Measurements from ENCODE around the gene CNNM4. TPM values are rescaled to one million over a fixed set of nuclear protein-coding genes. Genes with fewer than 3 reads are reported as not detected.

Gene CNNM4
- total and polyA plus RNA-seq, 2 of the 4 experiments (the other 2 are of a cell fraction), result 2.0 to 4.1 TPM

- CTCF ChIA-PET, result no interaction called here
- Histone ChIP-seq H3K4me3 (ENCODE audit: insufficient read depth, low read depth, low read length) (no peak overlapping the region), H3K14ac (replicated peaks; ENCODE audit: low read depth, low read length) (no peak overlapping the region), H4K91ac (ENCODE audit: insufficient read depth, low read depth, low read length) (no peak overlapping the region), H2BK15ac (ENCODE audit: low read depth, low read length) (no peak overlapping the region), H2BK120ac (ENCODE audit: low read depth, low read length) (no peak overlapping the region), H4K8ac (ENCODE audit: low read depth in 2 of 2, low read length in 2 of 2) (no peak overlapping the region), H4K5ac (ENCODE audit: low read depth, low read length) (no peak overlapping the region), H2BK20ac (ENCODE audit: low read depth, low read length) (no peak overlapping the region), H4K20me1 (ENCODE audit: insufficient read depth, low read length) (no peaks in the 10 kb centered on the region), H3K9me3 (ENCODE audit: control insufficient read depth, insufficient read depth, low read length) (no peaks in the 10 kb centered on the region), H3K18ac (ENCODE audit: low read depth, low read length) (no peak overlapping the region), H3K56ac (ENCODE audit: extremely low read depth, insufficient read depth, low read length) (no peak overlapping the region), H3K23ac (ENCODE audit: low read depth, low read length) (no peak overlapping the region), H3K4ac (ENCODE audit: low read depth, low read length) (no peak overlapping the region), H2AFZ (replicated peaks; ENCODE audit: low read length, poor library complexity) (no peak overlapping the region), H3K27me3 (ENCODE audit: control insufficient read depth, insufficient read depth, low read length) (peaks cover 5% of the 10 kb centered on the region; the same call in 1 of the 2 replicates), H2AK5ac (ENCODE audit: low read depth, low read length) (no peak overlapping the region), H3K9ac (ENCODE audit: low read depth, low read length) (no peak overlapping the region), H3K9me1 (ENCODE audit: insufficient read depth, low read length) (no peaks in the 10 kb centered on the region), H3K4me2 (ENCODE audit: low read depth, low read length) (no peak overlapping the region), H3K36me3 (ENCODE audit: control insufficient read depth, insufficient read depth, low read length) (no peaks in the 10 kb centered on the region), H3K4me1 (ENCODE audit: control insufficient read depth, insufficient read depth, low read length) (no peaks in the 10 kb centered on the region), H3K27ac (ENCODE audit: insufficient read depth, low read length) (no peak overlapping the region), H2AK9ac (replicated peaks; ENCODE audit: low read depth, low read length, poor library complexity) (no peak overlapping the region), H3K79me1 (ENCODE audit: low read depth in 1 of 2, low read length in 2 of 2) (no peaks in the 10 kb centered on the region), H2BK5ac (ENCODE audit: low read depth, low read length, poor library complexity, severe bottlenecking) (no peak overlapping the region)
- WGBS, 2 experiments (ENCODE audit: extremely low coverage in 2 of 2, insufficient read length in 1 of 2), result no CpG with 5 or more reads among the region's 7 CpGs
- no TSS peak for BruUV-seq (replicated peaks)
- TF ChIP-seq CEBPB (IDR thresholded peaks at IDR 0.05; ENCODE audit: low read depth, low read length) (no peak), MAFK (IDR thresholded peaks at IDR 0.05; ENCODE audit: low read depth, low read length) (no peak), RFX5 (IDR thresholded peaks at IDR 0.05; ENCODE audit: low read depth, low read length) (no peak), CTCF (conservative IDR thresholded peaks at IDR 0.05; ENCODE audit: low read depth, low read length) (no peak), NFE2L2 (IDR thresholded peaks at IDR 0.05; ENCODE audit: low read depth, low read length) (no peak), RCOR1 (IDR thresholded peaks at IDR 0.05; ENCODE audit: insufficient replicate concordance, low read length) (no peak), USF2 (IDR thresholded peaks at IDR 0.05; ENCODE audit: low read depth, low read length) (no peak), BHLHE40 (IDR thresholded peaks at IDR 0.05; ENCODE audit: low read depth, low read length) (no peak), FOS (IDR thresholded peaks at IDR 0.05; ENCODE audit: low read depth, low read length) (no peak), ELK1 (IDR thresholded peaks at IDR 0.05; ENCODE audit: borderline replicate concordance, low read depth, low read length) (no peak), RAD21 (IDR thresholded peaks at IDR 0.05; ENCODE audit: low read length) (no peak), MAZ (IDR thresholded peaks at IDR 0.05; ENCODE audit: borderline replicate concordance, low read depth, low read length) (no peak), CHD1 (IDR thresholded peaks at IDR 0.05; ENCODE audit: low read depth, low read length) (no peak), SMC3 (IDR thresholded peaks at IDR 0.05; ENCODE audit: low read depth, low read length) (no peak), POLR2A (IDR thresholded peaks at IDR 0.05; ENCODE audit: low read depth, low read length) (no peak), MXI1 (IDR thresholded peaks at IDR 0.05; ENCODE audit: borderline replicate concordance, low read depth, low read length) (no peak)
- in situ Hi-C loops (cut with MboI; ENCODE audit: low sequenced_read_pairs), result no loop called here
- intact Hi-C loops (cut with micrococcal nuclease), result no loop called here
- POLR2A ChIA-PET (ENCODE audit: unreplicated experiment), result no interaction called here
- dilution Hi-C loops (cut with HindIII; ENCODE audit: low sequenced_read_pairs, unreplicated experiment), result no loop called here
- ATAC-seq (ENCODE audit: low read depth) (no peak), DNase-seq (no peak)
These were observed 6.9 kb upstream of the CNNM4 start for GRCh38 chr2:96753661-96754282.
